Stimulated activated CD4-positive, alpha-beta T cell treated with anti-CD3 and anti-CD28 coated beads, Interleukin-15, amount 100 ng/mL, for 24 hours (primary cell): ENCODE results near the gene EVA1C.
"Not testable (repeated sequence)": the region's sequence is repeated elsewhere in the genome, so short reads cannot be mapped to it uniquely, and the experiment has no call there.

Experiments
- DNase-seq: peaks from one replicate; pipeline ENCODE4 v3.0.0-alpha.2; 2020

Gene EVA1C

DNA sequence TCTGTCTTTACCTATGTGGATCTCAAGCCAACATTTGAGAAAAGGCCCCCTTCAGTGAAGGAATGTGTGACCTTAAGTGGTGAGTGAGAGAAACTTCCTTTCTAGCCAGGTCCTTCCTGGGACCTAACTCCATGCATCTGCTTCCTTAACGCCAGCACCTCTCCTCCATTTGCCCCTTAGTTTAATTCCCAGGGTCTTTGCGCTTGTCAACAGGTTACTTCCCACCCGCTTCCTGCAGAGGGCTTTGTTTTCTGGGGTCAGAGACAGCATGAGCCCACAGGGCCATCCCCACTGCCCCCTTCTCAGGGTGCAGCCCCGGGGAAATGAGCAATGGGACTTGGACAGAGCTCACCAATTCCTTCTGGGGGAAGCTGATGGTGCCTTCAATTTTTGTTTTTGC, 54.8 kb downstream of the EVA1C start:
- no peak for DNase-seq

DNA sequence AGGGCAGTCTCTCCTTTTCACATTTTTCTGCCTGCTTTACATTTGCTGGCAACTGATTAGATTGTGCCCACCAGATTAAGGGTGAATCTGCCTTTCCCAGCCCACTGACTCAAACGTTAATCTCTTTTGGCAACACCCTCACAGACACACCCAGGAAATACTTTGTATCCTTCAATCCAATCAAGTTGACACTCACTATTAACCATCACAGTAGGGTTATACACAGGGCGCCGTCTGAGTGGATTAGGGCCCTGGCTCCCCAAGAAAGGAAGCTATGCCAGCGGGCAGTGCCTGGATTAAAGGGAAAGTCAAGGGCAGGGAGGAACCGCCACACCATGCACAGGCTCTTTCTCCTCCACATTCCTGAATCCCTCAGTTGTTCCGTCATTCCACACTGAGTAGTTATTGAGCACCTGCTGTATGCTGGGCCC, 56.2 kb downstream of the EVA1C start:
- no peak for DNase-seq

DNA sequence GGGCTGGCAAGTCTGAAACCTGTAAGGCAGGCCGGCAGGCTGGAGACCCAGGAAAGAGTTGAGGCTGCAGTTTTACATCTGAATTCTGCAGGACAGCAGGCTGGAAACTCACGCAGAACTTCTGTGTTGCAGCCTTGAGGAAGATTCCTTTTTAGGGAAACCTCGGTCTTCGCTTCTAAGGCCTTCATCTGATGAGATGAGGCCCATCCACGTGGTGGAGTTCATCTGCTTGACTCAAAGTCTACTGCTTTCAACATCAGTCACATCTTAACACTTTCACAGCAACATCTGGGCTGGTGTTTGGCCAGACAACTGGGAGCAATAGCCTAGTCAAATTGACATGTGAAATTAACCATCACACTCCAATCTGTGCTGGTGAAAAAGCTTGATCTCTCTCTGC, 57.1 kb downstream of the EVA1C start:
- no peak for DNase-seq

DNA sequence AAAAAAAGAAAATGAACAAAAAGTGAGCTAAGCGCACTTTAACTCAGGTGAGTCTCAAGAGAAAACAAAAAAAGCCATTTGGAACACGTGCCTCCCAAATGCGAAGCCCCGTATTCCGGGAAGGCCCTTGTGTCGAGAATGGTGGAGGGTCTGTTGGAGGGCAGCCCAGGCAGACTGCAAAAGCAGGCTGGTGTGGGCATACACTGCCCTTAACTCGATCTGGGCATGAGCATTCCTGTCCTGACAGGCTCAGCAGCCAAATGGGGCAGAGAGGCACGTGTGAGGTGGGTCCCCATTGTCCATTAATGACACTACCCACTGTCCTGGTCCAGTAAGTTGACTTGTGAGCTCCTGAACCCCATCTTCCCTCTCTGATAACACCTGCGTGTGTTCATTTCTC, 57.7 kb downstream of the EVA1C start:
- no peak for DNase-seq

GRCh38 chr21:32472890-32473765, 60.6 kb downstream of the EVA1C start:
- DNase-seq: no peak

- no peak for DNase-seq
Observed at GRCh38 chr21:32474179-32475059, 61.9 kb downstream of the EVA1C start.

DNA sequence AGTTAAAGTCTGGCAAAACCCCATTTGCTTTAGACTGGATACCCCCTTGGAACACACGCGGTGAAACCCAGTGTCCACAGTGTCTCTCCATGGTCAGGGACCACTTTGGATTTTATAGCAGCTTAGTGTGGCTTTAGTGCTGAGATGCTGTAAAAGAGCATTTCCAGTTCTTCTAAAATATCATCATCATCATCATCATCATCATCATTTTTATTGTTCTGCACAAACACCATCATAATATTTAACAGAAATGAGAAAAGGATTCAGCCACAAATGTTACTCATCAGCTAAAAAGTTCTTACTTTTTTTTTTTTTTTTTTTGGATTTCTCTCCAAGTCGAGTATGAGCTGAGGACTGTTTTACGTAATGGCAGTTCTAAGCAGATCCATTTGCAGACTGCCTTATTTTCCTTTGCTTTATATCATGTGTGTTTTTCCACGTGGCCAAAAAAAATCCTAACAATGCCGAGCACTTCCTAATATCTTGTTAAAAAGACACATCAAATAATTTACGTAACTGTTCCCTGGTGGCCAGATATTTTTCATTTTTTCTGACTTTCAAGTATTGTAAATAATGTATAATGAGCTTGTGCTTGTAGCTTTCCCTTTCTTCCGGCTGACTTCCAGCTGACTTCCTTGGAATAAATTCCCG, 62.8 kb downstream of the EVA1C start:
- no peak for DNase-seq

DNA sequence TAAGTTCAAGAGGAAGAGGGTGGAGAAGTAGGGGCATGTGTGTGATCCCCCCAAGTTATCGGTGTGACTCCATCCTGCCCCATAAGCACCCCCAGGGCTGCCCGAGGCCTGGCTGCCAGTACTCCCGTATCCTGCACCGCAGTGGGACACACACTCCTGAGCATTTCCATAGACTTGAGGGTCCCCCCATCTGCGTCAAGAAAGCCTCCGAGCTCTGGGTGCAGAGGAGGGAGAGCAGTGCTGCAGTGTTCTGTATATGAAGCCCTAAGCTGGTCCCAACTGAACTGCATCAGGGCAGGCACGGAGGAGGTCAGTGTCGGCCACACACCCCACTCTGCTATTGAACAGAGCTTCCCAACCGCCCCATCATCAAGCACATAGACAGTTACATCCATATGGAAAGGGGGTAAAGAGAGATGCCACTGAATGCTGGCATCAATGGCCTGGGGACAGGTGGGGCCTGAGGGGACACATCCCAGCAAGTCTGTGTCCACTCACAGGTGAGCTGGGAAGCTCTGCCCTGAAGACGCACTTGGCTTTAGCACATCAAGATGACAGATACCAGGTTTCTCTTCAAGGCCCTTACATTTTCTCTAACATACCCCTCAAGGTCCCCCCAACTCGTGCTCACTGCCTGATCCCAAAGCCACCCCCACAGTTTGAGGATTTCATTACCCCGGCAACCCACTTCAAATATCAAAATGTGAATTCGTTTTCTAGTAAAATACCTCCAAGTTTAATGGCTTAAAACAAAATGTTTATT, 64.3 kb downstream of the EVA1C start:
- no peak for DNase-seq

DNA sequence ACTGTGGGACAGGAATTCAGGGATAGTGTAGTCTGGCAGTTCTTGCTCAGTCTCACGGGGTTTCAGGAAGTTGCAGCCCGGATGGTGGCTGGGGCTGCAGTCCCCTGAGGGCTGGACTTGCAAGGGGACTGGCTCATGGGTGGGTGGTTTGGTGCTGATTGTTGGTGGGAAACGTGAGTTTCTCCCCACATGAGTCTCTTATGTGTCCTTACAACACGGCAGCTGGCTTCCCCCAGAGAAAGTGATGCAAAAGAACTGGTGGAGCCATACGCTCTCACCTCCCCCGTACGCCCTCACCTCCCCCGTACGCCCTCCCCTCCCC, 64.9 kb downstream of the EVA1C start:
- no peak for DNase-seq

DNA sequence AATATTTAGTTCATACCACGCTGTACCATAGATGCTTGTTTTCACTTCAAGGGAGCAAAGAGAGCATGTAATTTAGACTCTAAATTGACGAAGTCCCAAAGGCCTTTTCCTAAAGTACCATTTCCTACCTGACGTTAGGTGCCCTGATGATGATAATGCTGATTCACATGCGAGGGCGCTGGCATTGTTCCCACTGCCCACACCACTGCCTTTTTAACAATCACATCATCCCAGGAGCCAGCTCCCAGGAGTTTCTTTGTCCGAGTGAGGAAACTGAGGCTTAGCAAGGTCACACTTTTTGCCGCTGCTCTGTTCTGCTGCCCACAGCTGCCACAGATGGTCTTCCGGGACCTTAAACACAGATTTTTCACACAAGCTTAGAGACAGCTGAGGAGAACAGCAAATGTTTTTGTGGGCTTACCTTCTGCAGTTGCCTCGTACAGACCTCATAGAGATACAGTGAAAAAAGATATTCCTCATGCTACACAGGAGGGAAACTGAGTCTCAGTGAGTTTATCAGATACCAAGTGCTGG, 69.4 kb downstream of the EVA1C start:
- DNase-seq: no peak

GRCh38 chr21:32482565-32483292, 70.2 kb downstream of the EVA1C start:
- DNase-seq: no peak

DNA sequence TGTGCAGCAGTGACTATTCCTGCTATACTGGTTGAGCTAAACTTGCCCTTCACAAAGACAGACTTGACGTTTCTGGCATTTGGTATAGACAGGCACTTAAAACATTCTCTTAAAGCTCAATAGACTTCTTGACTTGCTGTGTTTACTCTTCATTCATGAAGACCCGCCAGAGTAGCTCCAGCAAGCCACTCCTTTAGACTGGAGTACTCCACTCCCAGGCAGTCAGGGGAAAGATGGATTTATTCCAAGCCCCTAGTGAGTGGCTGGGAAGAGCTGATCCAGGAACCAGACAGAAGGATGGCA, 70.7 kb downstream of the EVA1C start:
- no peak for DNase-seq

- no peak for DNase-seq
Observed at GRCh38 chr21:32484706-32485380, 72.3 kb downstream of the EVA1C start.

DNA sequence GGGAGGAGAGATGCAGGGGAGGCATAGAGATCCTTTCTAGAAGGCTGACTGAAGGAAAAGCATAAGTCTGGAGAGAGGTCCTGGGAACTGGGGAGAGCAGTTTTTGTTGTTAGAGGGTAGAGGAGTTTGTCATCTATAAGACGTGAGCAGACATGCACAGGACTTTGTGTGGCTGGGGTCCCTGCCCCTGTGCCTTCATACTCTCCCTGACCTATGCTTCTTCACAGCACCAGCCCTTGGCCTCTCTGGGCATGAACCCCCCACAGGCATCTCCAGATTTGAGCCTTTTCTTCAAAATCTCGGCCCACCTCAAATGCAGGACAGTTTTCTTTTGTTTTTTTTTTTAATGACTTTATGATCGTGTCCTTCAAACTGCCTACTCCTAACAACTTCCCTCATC, 79.9 kb downstream of the EVA1C start:
- no peak for DNase-seq

DNA sequence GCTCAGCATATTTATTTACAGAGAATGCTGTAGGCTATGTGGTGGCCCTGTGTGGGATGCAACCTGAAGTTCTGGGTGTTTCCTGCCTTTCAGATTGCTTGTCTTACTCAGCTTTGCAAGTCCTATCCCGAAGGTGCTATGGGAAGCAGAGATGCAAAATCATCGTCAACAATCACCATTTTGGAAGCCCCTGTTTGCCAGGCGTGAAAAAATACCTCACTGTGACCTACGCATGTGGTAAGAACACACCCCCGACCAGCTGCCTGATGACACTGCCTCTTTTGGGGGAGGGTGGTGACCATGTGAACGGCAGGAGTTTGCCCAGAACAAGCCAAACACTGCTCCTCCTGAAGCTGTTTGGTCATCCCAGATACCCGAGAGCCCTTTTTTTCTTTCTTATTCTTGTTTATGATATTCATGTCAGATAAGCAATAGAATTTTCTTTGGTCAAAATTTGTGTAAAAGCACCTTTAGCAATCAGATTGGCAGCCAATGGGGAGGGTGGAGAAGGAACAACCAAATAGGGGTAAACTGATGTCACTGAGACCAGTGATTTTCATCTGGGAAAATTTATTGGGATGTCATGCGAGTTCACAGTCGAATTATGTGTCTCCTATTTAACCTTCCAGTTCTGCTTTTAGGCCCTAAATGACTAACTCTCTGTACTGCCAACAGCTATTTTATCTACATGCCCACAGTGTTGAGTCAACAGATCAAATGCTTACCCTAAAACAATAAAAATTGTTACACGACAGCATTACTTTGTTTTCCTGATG, 82.6 kb downstream of the EVA1C start:
- DNase-seq: no peak

DNA sequence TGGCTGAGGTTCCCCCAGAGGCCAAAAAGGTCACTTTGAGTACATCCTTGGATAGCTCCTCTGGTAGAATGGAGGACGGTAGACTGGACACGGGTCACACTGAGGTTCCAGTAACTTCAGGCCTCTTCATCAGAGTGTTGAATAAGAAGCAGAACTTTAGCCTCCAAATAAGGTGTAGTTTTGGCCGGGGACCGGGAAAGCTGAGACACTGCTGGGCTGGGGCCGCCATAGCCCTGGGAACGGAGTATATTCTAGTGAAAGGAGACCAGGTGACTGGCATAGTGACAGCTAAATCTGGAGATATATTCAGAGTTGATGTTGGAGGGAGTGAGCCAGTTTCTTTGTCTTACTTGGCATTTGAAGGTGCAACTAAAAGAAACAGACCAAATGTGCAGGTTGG, 84.1 kb downstream of the EVA1C start:
- DNase-seq: no peak

- DNase-seq: no peak
Observed at GRCh38 chr21:32499249-32500055, 86.9 kb downstream of the EVA1C start.

DNA sequence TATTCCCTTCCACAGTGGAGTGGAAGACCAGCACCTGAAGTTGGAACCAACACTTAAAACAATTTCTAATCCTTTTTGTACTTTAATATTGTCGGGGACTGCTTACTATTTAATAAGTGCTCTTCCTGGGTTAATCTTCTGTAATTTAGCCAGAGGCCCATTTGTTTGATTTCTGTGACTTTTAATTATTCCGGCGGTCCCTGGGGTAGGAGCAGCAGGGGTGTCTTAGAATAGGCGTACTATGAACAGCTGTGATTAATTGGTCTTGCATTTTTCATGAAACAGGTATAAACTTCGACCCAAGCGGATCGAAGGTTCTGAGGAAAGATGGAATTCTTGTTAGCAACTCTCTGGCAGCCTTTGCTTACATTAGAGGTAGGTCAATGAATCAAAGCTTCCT, 91.1 kb downstream of the EVA1C start:
- not testable (repeated sequence) for DNase-seq

GRCh38 chr21:32505767-32506166, 93.3 kb downstream of the EVA1C start:
- DNase-seq: not testable (repeated sequence)
